Measurements from ENCODE around the gene PPP1R36. TPM values are rescaled to one million over a fixed set of nuclear protein-coding genes. Genes with fewer than 3 reads are reported as not detected.

Gene PPP1R36
- total and polyA plus RNA-seq, 2 of the 13 experiments (the other 11 are each of a cell fraction or from before 2014, with no cell fraction given): 0.11 to 0.17 TPM

DNA sequence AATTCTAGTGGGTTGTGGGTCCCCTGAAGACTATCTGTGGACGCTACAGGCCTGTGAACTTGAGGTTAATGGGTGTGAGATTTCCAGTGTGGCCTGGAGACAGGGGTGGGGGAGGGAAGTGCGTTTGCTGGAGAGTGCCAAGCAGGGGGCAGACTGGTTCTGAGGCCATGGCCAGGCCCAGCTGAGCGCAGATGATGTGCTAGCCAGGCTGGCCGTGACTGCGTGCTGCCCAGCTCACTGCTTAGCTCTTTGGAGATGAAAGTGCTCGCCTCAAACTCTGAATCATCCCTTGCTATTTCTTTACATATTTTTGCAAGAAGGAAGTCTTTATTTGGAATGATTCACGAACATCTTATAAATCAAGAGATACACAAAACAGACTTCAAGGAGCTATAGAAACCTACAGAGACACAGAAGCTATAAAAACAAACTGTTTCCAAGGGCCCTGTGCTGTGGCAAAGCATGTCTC, 79.2 kb downstream of the PPP1R36 start:
- H3K36me3 ChIP-seq (replicated peaks in 1 of 2; ENCODE audit: control insufficient read depth in 1 of 2, insufficient read depth in 2 of 2, low read length in 2 of 2): no peaks in the 10 kb centered on the region
- DNase-seq (ENCODE audit: low spot score): no peak
- WGBS (ENCODE audit: low lambda C conversion rate): 30% methylated on average over 3 of the region's 7 CpGs
- no TSS peak for BruUV-seq (replicated peaks)
- in situ Hi-C loops (cut with HindIII; ENCODE audit: extremely low pct_ligation_motif_present, low pct_unique_long_range_greater_than_20kb) (no loop called here), intact Hi-C loops (cut with micrococcal nuclease; ENCODE audit: unreplicated experiment) (no loop called here)
- no peak overlapping the region for H3K4me3 ChIP-seq (replicated peaks in 1 of 3; ENCODE audit: insufficient read depth in 1 of 3, low read depth in 2 of 3, low read length in 3 of 3)
- no peaks in the 10 kb centered on the region for H3K79me2 ChIP-seq (ENCODE audit: insufficient read depth, low read length)
- peaks cover 0 to 13% of the 10 kb centered on the region in 2 experiments; a peak in 2 of 5 replicates for H3K27me3 ChIP-seq (ENCODE audit: control insufficient read depth in 1 of 2, insufficient read depth in 2 of 2, low read length in 2 of 2)
- no peak overlapping the region for H2AFZ ChIP-seq (ENCODE audit: low read length)
- ChIA-PET CTCF (ENCODE audit: low intra/inter-chr PET ratio, low total read pairs) (no interaction called here), POLR2A (no interaction called here)
- H4K20me1 ChIP-seq (ENCODE audit: insufficient read depth, low read length): no peaks in the 10 kb centered on the region
- no peaks in the 10 kb centered on the region for H3K9me3 ChIP-seq (ENCODE audit: low read length)
- no peak overlapping the region for H3K9ac ChIP-seq (ENCODE audit: insufficient read depth, low read depth, low read length)
- FAIRE-seq: no peak
- peaks cover 48% of the 10 kb centered on the region for H3K4me1 ChIP-seq (ENCODE audit: insufficient read depth, low read length)
- ATAC-seq: no peak
- H3K4me2 ChIP-seq (ENCODE audit: low read depth, low read length): no peak overlapping the region
- TF ChIP-seq HMGA1 (CRISPR knock-in tag; conservative IDR thresholded peaks at IDR 0.05) (no peak), ZNF101 (CRISPR knock-in tag; IDR thresholded peaks at IDR 0.05; ENCODE audit: borderline replicate concordance, low read depth) (no peak), IKZF4 (CRISPR knock-in tag; IDR thresholded peaks at IDR 0.05; ENCODE audit: borderline replicate concordance, low read depth, not compliant biosample characterization) (no peak), ZNF317 (CRISPR knock-in tag; IDR thresholded peaks at IDR 0.05) (no peak), MZF1 (CRISPR knock-in tag; IDR thresholded peaks at IDR 0.05; ENCODE audit: borderline replicate concordance) (no peak), DDIT3 (CRISPR knock-in tag; IDR thresholded peaks at IDR 0.05) (no peak), MYC (CRISPR knock-in tag; IDR thresholded peaks at IDR 0.05; ENCODE audit: borderline replicate concordance) (no peak), GATA4 (IDR thresholded peaks at IDR 0.05; ENCODE audit: borderline replicate concordance, low read depth) (no peak), ZNF577 (CRISPR knock-in tag; IDR thresholded peaks at IDR 0.05; ENCODE audit: borderline replicate concordance, low read depth) (no peak), RBFOX2 (IDR thresholded peaks at IDR 0.05; ENCODE audit: low read depth, low read length) (no peak), RBM39 (IDR thresholded peaks at IDR 0.05; ENCODE audit: low read depth, low read length, poor library complexity, severe bottlenecking) (no peak), ZNF879 (CRISPR knock-in tag; IDR thresholded peaks at IDR 0.05) (no peak), PBX3 (CRISPR knock-in tag; IDR thresholded peaks at IDR 0.05; ENCODE audit: borderline replicate concordance) (no peak)
- TF ChIP-seq, protein P1, sequence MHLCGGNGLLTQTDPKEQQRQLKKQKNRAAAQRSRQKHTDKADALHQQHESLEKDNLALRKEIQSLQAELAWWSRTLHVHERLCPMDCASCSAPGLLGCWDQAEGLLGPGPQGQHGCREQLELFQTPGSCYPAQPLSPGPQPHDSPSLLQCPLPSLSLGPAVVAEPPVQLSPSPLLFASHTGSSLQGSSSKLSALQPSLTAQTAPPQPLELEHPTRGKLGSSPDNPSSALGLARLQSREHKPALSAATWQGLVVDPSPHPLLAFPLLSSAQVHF (CRISPR knock-in tag; IDR thresholded peaks at IDR 0.05): no peak
- no peak overlapping the region for H3K27ac ChIP-seq (ENCODE audit: extremely low read length, insufficient read depth, low read length)

Data from HepG2 (cell line).